ENCODE measurements around the gene LAMTOR2.

GRCh38 chr1:156080863-156081179 lies 26.2 kb downstream of the LAMTOR2 start:
- TF ChIP-seq CTCF (IDR thresholded peaks at IDR 0.05) (no peak), POLR2A (IDR thresholded peaks at IDR 0.05) (no peak)

All from uterus (tissue), 2 donors.